Stimulated activated CD4-positive, alpha-beta T cell treated with anti-CD3 and anti-CD28 coated beads, TNF-alpha, amount 100 ng/mL, for 24 hours (primary cell): ENCODE measurements around the gene CYP27A1.
"Not testable (repeated sequence)": the region's sequence is repeated elsewhere in the genome, so short reads cannot be mapped to it uniquely, and the experiment has no call there.

ENCODE experiments used
- DNase-seq, 3 experiments: peaks; one replicate each; pipeline ENCODE4 v3.0.0-alpha.2; 2020; ENCODE audit warnings: low read depth in 3 of 3

Gene CYP27A1

DNA sequence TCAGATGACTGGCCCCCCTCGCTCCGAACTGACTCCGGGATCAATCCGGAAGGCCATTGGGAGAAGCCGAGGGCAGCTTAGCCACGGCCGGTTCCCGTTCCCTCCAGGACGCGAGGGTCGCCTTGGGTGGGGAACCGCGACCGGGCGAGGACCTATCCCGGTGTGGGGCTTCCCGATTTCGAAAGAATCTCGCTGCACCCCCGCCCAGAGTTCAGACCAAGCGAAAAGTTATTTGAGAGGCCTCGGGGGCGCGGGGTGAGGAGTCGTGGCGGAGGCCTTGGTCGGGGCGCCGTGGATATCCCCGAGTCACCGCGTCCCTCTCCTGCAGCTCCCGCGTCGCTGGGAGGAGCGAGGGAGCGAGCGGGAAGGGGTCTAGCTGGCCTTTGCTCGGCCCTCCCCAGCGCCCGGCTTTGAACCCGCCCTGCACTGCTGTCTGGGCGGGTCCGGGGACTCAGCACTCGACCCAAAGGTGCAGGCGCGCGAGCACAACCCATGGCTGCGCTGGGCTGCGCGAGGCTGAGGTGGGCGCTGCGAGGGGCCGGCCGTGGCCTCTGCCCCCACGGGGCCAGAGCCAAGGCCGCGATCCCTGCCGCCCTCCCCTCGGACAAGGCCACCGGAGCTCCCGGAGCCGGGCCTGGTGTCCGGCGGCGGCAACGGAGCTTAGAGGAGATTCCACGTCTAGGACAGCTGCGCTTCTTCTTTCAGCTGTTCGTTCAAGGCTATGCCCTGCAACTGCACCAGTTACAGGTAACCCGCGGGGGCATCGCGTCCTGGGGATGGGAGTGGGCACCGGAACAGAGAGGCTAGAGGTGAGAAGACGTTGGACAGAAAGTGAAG is at the start of gene CYP27A1:
CYP27A1 (plus strand) TSS at position 457 of the 837 bp plus-strand sequence; CDS start at position 493, 36 bp downstream.
- no peak for DNase-seq

DNA sequence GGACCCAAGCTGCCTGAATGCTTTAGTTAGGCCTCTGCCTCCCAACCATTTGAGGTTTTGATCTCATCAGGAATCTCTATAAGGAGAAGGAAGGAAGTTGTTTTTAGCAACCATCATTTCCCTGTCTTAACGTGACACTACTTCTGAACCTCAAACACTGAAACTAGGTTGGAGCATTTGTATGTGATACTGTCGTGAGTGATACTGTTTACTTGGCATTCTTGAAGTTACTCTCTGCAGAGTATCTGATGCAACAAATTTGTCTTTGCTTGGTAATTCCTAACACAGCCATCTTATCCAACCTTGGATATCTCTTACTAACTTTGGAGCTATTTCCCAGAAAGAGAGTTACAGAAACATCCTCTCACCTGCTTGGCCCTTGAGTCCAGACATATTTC is 49.2 kb upstream of the CYP27A1 start:
- no peak for DNase-seq

DNA sequence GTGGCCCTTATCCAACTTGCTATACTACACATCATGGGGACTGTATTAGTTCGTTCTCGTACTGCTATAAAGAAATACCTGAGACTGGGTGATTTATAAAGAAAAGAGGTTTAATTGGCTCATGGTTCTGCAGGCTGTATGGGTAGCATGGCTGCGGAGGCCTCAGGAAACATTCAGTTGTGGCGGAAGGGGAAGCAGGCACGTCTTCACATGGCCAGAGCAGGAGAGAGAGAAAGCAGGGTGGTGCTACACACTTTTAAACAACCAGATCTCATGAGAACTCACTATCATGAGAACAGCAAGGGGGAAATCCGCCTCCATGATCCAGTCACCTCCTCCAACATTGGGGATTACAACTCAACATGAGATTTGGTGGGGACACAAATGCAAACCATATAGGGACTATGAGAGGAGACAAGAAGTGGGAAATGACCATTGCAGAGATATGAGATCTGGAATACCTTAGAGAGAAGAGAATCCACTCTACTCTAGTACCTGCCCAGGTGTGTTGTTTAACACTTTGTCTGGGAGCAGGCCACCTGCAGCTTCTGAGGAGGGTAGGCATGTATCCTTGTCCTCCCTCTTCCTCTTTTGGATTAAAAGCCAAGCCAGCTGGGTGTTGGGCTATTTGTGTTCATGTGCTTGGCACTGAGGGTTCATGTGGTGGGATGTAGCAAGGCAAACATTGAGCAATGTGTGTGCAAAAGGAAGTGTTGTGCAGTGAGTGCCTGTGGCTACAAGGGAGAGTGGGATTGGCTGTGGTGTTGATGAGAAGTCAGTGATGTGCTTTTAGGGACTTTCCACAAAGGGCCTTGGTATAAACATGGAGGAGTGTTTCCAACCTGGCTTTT is 48.6 kb upstream of the CYP27A1 start:
- no peak for DNase-seq

GRCh38 chr2:218734190-218734975 is 47.6 kb upstream of the CYP27A1 start:
- DNase-seq: no peak

GRCh38 chr2:218736531-218736930 is 45.4 kb upstream of the CYP27A1 start:
- DNase-seq: no peak

DNA sequence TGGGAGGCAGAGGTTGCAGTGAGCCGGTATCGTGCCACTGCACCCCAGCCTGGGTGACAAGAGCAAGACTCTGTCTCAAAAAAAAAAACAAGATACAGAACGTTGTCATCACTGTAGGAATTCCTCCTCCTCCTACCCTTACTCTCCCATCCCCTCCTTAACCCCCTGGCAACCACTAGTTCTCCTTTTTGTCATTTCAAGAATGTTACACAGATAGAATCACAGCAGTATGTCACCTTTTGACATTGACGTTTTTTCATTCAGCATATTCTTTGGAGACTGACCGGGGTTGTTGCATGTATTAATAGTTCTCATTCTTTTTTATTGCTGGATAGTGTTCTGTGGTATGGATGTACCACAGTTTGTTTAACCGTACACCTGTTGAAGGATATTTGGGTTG is 38.9 kb upstream of the CYP27A1 start:
- DNase-seq: no peak

GRCh38 chr2:218744615-218745014 is 37.3 kb upstream of the CYP27A1 start:
- DNase-seq: no peak

- DNase-seq: no peak
Observed at GRCh38 chr2:218745160-218745558, 36.8 kb upstream of the CYP27A1 start.

GRCh38 chr2:218745559-218746469 is 36.1 kb upstream of the CYP27A1 start:
- no peak for DNase-seq

DNA sequence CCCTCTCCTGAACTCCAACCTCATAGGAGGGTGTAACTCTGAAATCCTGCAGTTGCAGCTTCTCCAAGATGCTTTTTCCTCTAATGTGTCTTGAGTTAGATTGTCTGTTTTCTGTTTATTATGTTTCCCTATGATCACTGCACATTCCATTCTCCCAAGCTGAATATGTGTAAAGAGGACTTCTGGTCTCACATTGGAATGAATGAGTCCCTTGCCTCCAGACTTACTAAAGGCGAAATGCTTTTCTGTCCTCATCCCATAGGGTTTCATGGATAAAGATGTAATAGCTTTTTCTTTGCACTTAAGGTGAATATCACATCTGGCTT is 35.5 kb upstream of the CYP27A1 start:
- DNase-seq: no peak

DNA sequence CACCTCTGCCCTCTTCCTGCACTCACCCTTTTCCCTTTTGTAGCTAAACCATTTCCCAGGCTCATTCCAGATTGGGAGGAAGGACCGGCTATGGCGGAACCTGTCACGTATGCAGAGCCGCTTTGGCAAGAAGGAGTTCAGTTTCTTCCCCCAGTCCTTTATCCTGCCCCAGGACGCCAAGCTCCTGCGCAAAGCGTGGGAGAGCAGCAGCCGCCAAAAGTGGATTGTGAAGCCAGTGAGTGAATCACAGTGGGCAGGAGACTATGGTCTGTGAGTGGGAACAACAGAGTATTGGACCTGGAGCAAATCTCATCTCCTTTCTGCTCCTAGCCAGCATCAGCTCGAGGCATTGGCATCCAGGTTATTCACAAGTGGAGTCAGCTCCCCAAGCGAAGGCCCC is 35.0 kb upstream of the CYP27A1 start:
- DNase-seq: no peak

DNA sequence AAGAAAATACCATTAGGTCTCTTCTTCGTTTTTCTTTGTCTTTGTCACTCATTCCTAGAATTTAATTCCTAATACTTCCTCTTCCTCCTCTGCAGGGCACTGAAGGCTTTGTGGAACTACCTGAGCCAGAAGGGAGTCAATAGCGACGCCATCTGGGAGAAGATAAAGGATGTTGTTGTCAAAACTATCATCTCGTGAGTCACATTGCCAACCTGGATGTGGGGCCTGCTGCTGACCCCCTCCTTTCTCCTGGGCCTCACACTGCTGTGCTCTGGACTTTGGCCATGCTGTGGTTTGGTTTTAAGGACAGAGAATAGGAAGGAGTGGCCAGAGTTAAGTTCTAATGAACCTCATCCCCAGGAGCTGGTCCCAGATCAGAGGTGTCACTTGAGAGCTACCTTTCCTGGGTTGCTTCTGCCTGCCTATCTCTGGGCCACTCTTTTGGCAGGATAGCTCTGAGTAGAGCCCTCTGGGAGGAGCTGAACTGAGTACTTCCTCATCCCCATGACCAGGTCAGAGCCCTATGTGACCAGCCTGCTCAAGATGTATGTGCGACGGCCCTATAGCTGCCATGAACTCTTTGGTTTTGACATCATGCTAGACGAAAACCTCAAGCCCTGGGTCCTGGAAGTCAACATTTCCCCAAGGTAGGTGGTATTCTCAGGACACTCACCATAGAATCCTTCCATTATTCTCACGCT is 33.1 kb upstream of the CYP27A1 start:
- DNase-seq: no peak

DNA sequence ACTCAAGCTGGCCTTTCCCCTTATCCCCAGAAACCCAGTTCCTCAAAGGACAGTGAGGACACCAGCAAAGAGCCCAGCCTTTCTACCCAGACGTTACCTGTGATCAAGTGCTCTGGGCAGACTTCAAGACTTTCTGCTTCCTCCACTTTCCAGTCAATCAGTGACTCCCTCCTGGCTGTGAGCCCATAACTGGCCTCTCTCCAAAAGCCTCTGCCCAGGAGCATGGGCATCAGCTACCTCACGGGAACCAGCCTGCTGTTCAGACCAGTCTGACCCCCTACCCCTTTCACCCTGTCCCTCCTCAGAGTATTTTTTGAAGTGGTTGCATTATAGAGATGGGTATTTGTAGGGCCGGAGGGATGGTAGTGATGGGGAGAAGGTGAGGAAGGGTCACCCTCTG is 27.7 kb upstream of the CYP27A1 start:
- no peak for DNase-seq

DNA sequence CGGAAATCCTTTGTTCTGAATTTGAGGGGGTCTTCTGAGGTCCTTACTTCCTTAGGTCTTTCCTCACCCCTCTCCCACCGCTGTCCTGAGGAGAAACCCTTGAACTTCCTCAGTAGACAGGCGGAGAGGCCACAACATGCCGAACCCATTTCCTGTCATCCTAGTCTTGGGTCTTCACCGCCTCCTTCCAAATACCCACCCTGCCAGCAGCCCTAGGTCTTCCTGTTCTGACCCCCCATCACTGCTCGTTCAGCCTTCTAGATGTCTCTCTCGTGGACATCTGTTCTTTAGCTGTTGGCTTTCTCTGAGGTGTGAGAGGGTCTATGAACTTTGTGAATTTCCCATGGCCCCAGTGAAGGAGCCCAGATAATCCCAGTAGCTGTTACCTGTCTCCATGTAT is 27.2 kb upstream of the CYP27A1 start:
- no peak for DNase-seq

GRCh38 chr2:218755198-218755566 is 26.8 kb upstream of the CYP27A1 start:
- DNase-seq: no peak

DNA sequence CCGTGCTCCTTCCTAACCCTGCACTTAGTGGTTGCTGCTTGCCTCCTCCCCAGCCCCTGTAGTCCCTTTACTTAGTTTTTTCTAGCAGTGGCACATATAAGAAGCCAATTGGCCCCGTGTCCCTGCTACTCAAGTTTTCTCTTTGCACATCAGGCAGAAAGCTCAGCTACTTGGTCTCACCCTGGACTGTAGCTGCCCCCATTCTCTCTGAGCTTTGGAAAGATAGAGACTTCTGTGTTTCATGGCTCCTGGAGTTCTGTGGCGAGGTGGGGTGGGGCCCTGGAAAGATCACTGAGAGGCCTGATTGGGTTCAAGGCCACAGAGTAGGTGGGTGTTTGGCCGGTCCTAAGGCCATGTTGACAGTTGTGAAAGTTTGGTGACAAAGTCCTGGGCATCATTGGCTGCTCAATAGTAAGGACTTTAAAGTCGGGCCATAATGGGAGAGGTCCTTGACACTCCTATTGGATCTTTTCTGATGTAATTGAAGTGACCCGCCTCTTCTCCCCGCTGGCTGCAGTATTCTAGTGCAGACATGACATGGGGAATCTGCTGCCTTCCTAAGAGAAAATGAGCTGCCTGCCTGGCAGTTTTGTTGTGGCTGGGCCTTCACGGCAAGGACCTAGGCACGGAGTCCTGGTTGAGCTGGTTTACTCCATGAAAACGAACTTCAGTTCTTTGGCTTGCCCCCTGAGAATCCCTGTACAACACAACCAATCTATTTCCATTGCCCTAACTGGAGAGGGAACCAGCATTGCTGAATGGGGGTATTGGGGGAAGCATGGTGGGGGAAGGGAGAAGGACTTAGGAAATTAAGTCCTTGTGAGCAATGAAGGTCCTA is 26.2 kb upstream of the CYP27A1 start:
- no peak for DNase-seq

- no peak for DNase-seq
Observed at GRCh38 chr2:218756599-218757377, 25.2 kb upstream of the CYP27A1 start.

DNA sequence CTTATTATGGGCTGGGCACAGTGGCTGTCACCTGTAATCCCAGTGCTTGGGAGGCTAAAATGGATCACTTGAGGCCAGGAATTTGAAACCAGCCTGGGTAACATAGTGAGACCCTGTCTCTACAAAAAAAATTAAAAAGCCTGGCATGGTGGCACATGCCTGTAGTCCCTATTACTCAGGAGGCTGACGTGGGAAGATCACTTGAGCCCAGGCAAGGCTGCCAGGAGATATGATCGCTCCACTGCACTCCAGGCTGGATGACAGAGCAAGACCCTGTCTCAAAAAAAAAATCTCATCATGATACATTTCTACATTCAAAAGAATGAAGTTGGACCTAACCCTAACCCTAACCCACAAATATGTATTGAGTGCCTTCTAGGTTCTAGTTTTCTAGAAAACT is 20.2 kb upstream of the CYP27A1 start:
- DNase-seq: no peak

GRCh38 chr2:218772759-218773158 is 9.2 kb upstream of the CYP27A1 start:
- DNase-seq: not testable (repeated sequence)
